ENCODE results near the gene RAB31. TPM values are rescaled to one million over a fixed set of nuclear protein-coding genes. Genes with fewer than 3 reads are reported as not detected.
"Not testable (repeated sequence)": the region's sequence is repeated elsewhere in the genome, so short reads cannot be mapped to it uniquely, and the experiment has no call there.

The RAB31 gene
- 10 to 100 TPM in 2 of 3 donors, 1 to 10 TPM in 1; 5.3 to 28.0 (median 19.3) TPM for polyA plus RNA-seq

- Mint-ChIP-seq H3K9me3 (no peaks in the 10 kb centered on the region), H3K4me1 (peaks cover 39 to 50% of the 10 kb centered on the region in 2 donors), H3K27me3 (ENCODE audit: low read depth in 3 of 3) (peaks cover 21 to 44% (median 44%) of the 10 kb centered on the region in 3 donors), H3K27ac (peak within 1 kb of the TSS in 5 of 6 donors; percentile 32 to 85 (median 62)), H3K4me3 (peak within 1 kb of the TSS; percentile 81 to 94 (median 88)), H3K36me3 (no peaks in the 10 kb centered on the region)
- DNase-seq = peak; percentile 54 to 68 (median 56)
These were observed at the start of gene RAB31 for GRCh38 chr18:9708057-9708433. TSS of gene RAB31 (plus strand) at chr18:9708301. CDS start at chr18:9708406, 105 bp downstream.

- H3K4me3 Mint-ChIP-seq = no peak overlapping the region
- H3K4me1 Mint-ChIP-seq = no peaks in the 10 kb centered on the region
- H3K36me3 Mint-ChIP-seq = no peaks in the 10 kb centered on the region
- no peak for DNase-seq
- peaks cover 0 to 3% (median 2%) of the 10 kb centered on the region in 3 donors for H3K27me3 Mint-ChIP-seq (ENCODE audit: low read depth in 3 of 3)
- no peak overlapping the region for H3K27ac Mint-ChIP-seq
- H3K9me3 Mint-ChIP-seq = no peaks in the 10 kb centered on the region
These were observed 48.4 kb upstream of the RAB31 start for GRCh38 chr18:9659499-9660375.

- H3K4me1 Mint-ChIP-seq = no peaks in the 10 kb centered on the region
- no peaks in the 10 kb centered on the region for H3K36me3 Mint-ChIP-seq
- H3K27me3 Mint-ChIP-seq (ENCODE audit: low read depth in 3 of 3) = peaks cover 0 to 3% (median 2%) of the 10 kb centered on the region in 3 donors
- no peak overlapping the region for H3K27ac Mint-ChIP-seq
- no peak overlapping the region for H3K4me3 Mint-ChIP-seq
- DNase-seq = no peak
- H3K9me3 Mint-ChIP-seq = no peaks in the 10 kb centered on the region
These were observed 46.5 kb upstream of the RAB31 start for GRCh38 chr18:9661564-9661963.

- H3K27ac Mint-ChIP-seq = no peak overlapping the region
- H3K4me1 Mint-ChIP-seq = no peaks in the 10 kb centered on the region
- no peaks in the 10 kb centered on the region for H3K36me3 Mint-ChIP-seq
- DNase-seq = no peak
- no peak overlapping the region for H3K4me3 Mint-ChIP-seq
- peaks cover 0 to 3% (median 2%) of the 10 kb centered on the region in 3 donors for H3K27me3 Mint-ChIP-seq (ENCODE audit: low read depth in 3 of 3)
- H3K9me3 Mint-ChIP-seq = no peaks in the 10 kb centered on the region
These were observed 44.7 kb upstream of the RAB31 start for GRCh38 chr18:9663377-9663776.

GRCh38 chr18:9665314-9665713 lies 42.8 kb upstream of the RAB31 start:
- peaks cover 0 to 3% (median 2%) of the 10 kb centered on the region in 3 donors for H3K27me3 Mint-ChIP-seq (ENCODE audit: low read depth in 3 of 3)
- H3K4me1 Mint-ChIP-seq = no peaks in the 10 kb centered on the region
- no peak overlapping the region for H3K4me3 Mint-ChIP-seq
- H3K9me3 Mint-ChIP-seq = no peaks in the 10 kb centered on the region
- no peak overlapping the region for H3K27ac Mint-ChIP-seq
- no peaks in the 10 kb centered on the region for H3K36me3 Mint-ChIP-seq
- no peak for DNase-seq

- H3K9me3 Mint-ChIP-seq = no peaks in the 10 kb centered on the region
- DNase-seq = no peak
- peaks cover 0 to 3% (median 2%) of the 10 kb centered on the region in 3 donors for H3K27me3 Mint-ChIP-seq (ENCODE audit: low read depth in 3 of 3)
- no peaks in the 10 kb centered on the region for H3K4me1 Mint-ChIP-seq
- no peak overlapping the region for H3K4me3 Mint-ChIP-seq
- H3K36me3 Mint-ChIP-seq = no peaks in the 10 kb centered on the region
- H3K27ac Mint-ChIP-seq = no peak overlapping the region
These were observed 41.6 kb upstream of the RAB31 start for GRCh38 chr18:9666548-9666947.

GRCh38 chr18:9669016-9669415 lies 39.1 kb upstream of the RAB31 start:
- no peaks in the 10 kb centered on the region for H3K36me3 Mint-ChIP-seq
- no peak overlapping the region for H3K4me3 Mint-ChIP-seq
- no peak overlapping the region for H3K27ac Mint-ChIP-seq

GRCh38 chr18:9671214-9671613 lies 36.9 kb upstream of the RAB31 start:
- Mint-ChIP-seq H3K27me3 (ENCODE audit: low read depth in 3 of 3) (peaks cover 0 to 2% (median 2%) of the 10 kb centered on the region in 3 donors), H3K4me3 (no peak overlapping the region), H3K27ac (no peak overlapping the region), H3K4me1 (peaks cover 5 to 6% of the 10 kb centered on the region in 2 donors), H3K36me3 (no peaks in the 10 kb centered on the region), H3K9me3 (no peaks in the 10 kb centered on the region)
- no peak for DNase-seq

More at GRCh38 chr18:9669016-9669415, 39.1 kb upstream of the RAB31 start:
- no peak for DNase-seq
- Mint-ChIP-seq H3K9me3 (no peaks in the 10 kb centered on the region), H3K4me1 (peaks cover 5 to 6% of the 10 kb centered on the region in 2 donors), H3K27me3 (ENCODE audit: low read depth in 3 of 3) (peaks cover 0 to 4% (median 0%) of the 10 kb centered on the region in 3 donors)

GRCh38 chr18:9673296-9674251 lies 34.5 kb upstream of the RAB31 start:
- H3K4me1 Mint-ChIP-seq = peaks cover 5 to 6% of the 10 kb centered on the region in 2 donors
- no peak overlapping the region for H3K4me3 Mint-ChIP-seq
- DNase-seq = peak; percentile 7 to 21 (median 14)
- peak overlapping the region in 1 of 6 donors; percentile 80 for H3K27ac Mint-ChIP-seq
- peaks cover 0 to 2% (median 2%) of the 10 kb centered on the region in 3 donors for H3K27me3 Mint-ChIP-seq (ENCODE audit: low read depth in 3 of 3)
- H3K36me3 Mint-ChIP-seq = no peaks in the 10 kb centered on the region
- no peaks in the 10 kb centered on the region for H3K9me3 Mint-ChIP-seq

- not testable (repeated sequence) for H3K9me3 Mint-ChIP-seq; DNase-seq; H3K4me3 Mint-ChIP-seq; H3K27ac Mint-ChIP-seq; H3K27me3 Mint-ChIP-seq (ENCODE audit: low read depth in 3 of 3); H3K36me3 Mint-ChIP-seq; H3K4me1 Mint-ChIP-seq
These were observed 29.9 kb upstream of the RAB31 start for GRCh38 chr18:9678216-9678615.

- H3K4me1 Mint-ChIP-seq = no peaks in the 10 kb centered on the region
- no peaks in the 10 kb centered on the region for H3K36me3 Mint-ChIP-seq
- no peaks in the 10 kb centered on the region for H3K9me3 Mint-ChIP-seq
- H3K4me3 Mint-ChIP-seq = no peak overlapping the region
- DNase-seq = no peak
- H3K27me3 Mint-ChIP-seq (ENCODE audit: low read depth in 3 of 3) = peaks cover 0 to 8% (median 2%) of the 10 kb centered on the region in 3 donors
- no peak overlapping the region for H3K27ac Mint-ChIP-seq
These were observed 29.0 kb upstream of the RAB31 start for GRCh38 chr18:9679125-9679524.

- Mint-ChIP-seq H3K27ac (no peak overlapping the region), H3K4me1 (no peaks in the 10 kb centered on the region), H3K27me3 (ENCODE audit: low read depth in 3 of 3) (peaks cover 0 to 8% (median 2%) of the 10 kb centered on the region in 3 donors), H3K9me3 (no peaks in the 10 kb centered on the region), H3K36me3 (no peaks in the 10 kb centered on the region), H3K4me3 (no peak overlapping the region)
- no peak for DNase-seq
These were observed 26.9 kb upstream of the RAB31 start for GRCh38 chr18:9681217-9681616.

- Mint-ChIP-seq H3K36me3 (no peaks in the 10 kb centered on the region), H3K27me3 (ENCODE audit: low read depth in 3 of 3) (peaks cover 0 to 10% (median 2%) of the 10 kb centered on the region in 3 donors), H3K9me3 (no peaks in the 10 kb centered on the region), H3K4me3 (no peak overlapping the region), H3K4me1 (no peaks in the 10 kb centered on the region), H3K27ac (no peak overlapping the region)
- no peak for DNase-seq
These were observed 25.5 kb upstream of the RAB31 start for GRCh38 chr18:9682572-9682971.

Measured in immature natural killer cell (primary cell).